Chondrocyte (in vitro differentiated cells): ENCODE measurements around the gene LRRD1. TPM values are rescaled to one million over a fixed set of nuclear protein-coding genes. Genes with fewer than 3 reads are reported as not detected.
"Not testable (repeated sequence)": the region's sequence is repeated elsewhere in the genome, so short reads cannot be mapped to it uniquely, and the experiment has no call there.

ENCODE experiments used
- DNase-seq: peaks from one replicate; pipeline ENCODE4 v3.0.0; 2021; ENCODE audit warnings: mixed read lengths, low spot score
- H3K27ac Mint-ChIP-seq: one replicate; pipeline ENCODE4 v1.8.0; 2021; ENCODE audit warnings: mild to moderate bottlenecking, moderate library complexity, mixed read lengths; ENCODE audit not compliant: unreplicated experiment
- H3K27me3 Mint-ChIP-seq: 2 replicates; pipeline ENCODE4 v1.8.0; 2021; ENCODE audit warnings: low read depth, mixed read lengths
- H3K36me3 Mint-ChIP-seq: 2 replicates; pipeline ENCODE4 v1.8.0; 2021; ENCODE audit warnings: low read depth, mixed read lengths
- H3K4me1 Mint-ChIP-seq: 2 replicates; pipeline ENCODE4 v1.8.0; 2021; ENCODE audit warnings: low read depth, mild to moderate bottlenecking, mixed read lengths
- H3K4me3 Mint-ChIP-seq: one replicate; pipeline ENCODE4 v1.8.0; 2021; ENCODE audit warnings: mild to moderate bottlenecking, moderate library complexity, mixed read lengths; ENCODE audit not compliant: unreplicated experiment
- H3K9me3 Mint-ChIP-seq: 2 replicates; pipeline ENCODE4 v1.8.0; 2021; ENCODE audit warnings: low read depth, mixed read lengths
- total RNA-seq: library from RNA; stranded (reverse); gene quantifications from 3 replicates; pipeline ENCODE4 v1.2.1, GENCODE V29; 2021
- TF ChIP-seq, protein P1 (sequence below): fragments of 200-600 bp; sonication (generic); IDR thresholded peaks from 2 replicates; pipeline ENCODE4 v1.5.0; 2021; ENCODE audit warnings: antibody characterized with exemption, mild to moderate bottlenecking, moderate library complexity

LRRD1 gene
- total RNA-seq, 1 donor from 2014 or later = 0.22 TPM

DNA sequence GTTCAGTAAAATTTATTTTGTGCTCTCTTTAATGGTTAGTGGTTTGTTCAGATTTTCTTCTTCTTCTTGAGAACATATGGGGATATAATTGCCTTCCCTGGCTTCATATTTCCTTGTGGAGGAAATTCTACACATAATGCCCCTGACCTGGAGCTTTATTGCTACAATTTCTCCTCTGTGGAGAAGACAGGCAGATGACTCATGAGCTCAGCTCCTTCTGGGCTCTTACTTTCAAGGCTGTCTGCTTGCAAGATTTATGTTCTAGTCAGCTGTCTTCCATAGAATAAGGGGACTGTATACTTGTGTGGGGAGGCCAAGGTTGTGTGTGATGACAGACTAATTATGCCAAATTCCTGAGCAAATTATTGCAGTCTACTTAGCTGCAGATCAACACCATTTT lies 1.6 kb downstream of the LRRD1 start:
- no peak overlapping the region for H3K27ac Mint-ChIP-seq
- H3K36me3 Mint-ChIP-seq = peaks cover 2% of the 10 kb centered on the region
- TF ChIP-seq, protein P1, sequence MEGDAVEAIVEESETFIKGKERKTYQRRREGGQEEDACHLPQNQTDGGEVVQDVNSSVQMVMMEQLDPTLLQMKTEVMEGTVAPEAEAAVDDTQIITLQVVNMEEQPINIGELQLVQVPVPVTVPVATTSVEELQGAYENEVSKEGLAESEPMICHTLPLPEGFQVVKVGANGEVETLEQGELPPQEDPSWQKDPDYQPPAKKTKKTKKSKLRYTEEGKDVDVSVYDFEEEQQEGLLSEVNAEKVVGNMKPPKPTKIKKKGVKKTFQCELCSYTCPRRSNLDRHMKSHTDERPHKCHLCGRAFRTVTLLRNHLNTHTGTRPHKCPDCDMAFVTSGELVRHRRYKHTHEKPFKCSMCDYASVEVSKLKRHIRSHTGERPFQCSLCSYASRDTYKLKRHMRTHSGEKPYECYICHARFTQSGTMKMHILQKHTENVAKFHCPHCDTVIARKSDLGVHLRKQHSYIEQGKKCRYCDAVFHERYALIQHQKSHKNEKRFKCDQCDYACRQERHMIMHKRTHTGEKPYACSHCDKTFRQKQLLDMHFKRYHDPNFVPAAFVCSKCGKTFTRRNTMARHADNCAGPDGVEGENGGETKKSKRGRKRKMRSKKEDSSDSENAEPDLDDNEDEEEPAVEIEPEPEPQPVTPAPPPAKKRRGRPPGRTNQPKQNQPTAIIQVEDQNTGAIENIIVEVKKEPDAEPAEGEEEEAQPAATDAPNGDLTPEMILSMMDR = no peak
- DNase-seq = no peak
- H3K4me1 Mint-ChIP-seq = peaks cover 14% of the 10 kb centered on the region
- H3K9me3 Mint-ChIP-seq = peaks cover 10% of the 10 kb centered on the region
- H3K27me3 Mint-ChIP-seq = no peaks in the 10 kb centered on the region
- no peak overlapping the region for H3K4me3 Mint-ChIP-seq

DNA sequence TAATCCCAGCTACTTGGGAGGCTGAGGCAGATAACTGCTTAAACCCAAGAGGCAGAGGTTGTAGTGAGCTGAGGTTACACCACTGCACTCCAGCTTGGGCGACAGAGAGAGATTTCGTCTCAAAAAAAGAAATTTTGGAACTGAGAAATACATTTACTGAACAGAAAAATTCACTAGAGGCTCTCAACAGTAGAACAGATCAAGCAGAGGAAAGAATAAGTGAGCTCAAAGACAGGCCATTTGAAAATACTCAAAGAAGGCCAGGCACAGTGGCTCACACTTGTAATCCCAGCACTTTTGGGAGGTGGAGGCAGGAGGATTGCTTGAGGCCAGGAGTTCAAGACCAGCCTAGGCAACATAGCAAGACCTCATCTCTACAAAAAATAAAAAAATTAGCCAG lies 9.4 kb downstream of the LRRD1 start:
- H3K4me3 Mint-ChIP-seq, H3K27ac Mint-ChIP-seq, H3K4me1 Mint-ChIP-seq, H3K36me3 Mint-ChIP-seq, H3K27me3 Mint-ChIP-seq, DNase-seq: not testable (repeated sequence)
- H3K9me3 Mint-ChIP-seq = peaks cover 13% of the 10 kb centered on the region

DNA sequence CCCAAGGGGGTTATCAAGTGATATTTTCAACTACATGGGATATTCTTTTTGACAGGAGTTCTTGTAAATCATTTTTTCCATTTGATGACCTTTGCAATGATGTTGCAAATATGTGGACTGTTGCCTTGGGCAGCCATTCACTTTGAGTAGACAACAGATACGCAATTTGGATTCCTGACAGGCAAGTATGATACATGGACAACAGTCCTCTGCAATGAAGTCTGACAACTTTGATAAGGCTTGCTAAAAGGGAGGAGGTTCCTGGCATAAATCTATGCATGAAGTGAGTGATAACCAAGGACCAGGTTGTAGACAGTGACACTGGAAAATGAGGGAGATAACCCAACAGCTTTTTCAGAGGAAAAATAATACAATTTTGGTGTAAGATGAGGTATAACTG lies 17.7 kb downstream of the LRRD1 start:
- DNase-seq = no peak
- no peak overlapping the region for H3K4me3 Mint-ChIP-seq
- TF ChIP-seq, protein P1 = no peak

DNA sequence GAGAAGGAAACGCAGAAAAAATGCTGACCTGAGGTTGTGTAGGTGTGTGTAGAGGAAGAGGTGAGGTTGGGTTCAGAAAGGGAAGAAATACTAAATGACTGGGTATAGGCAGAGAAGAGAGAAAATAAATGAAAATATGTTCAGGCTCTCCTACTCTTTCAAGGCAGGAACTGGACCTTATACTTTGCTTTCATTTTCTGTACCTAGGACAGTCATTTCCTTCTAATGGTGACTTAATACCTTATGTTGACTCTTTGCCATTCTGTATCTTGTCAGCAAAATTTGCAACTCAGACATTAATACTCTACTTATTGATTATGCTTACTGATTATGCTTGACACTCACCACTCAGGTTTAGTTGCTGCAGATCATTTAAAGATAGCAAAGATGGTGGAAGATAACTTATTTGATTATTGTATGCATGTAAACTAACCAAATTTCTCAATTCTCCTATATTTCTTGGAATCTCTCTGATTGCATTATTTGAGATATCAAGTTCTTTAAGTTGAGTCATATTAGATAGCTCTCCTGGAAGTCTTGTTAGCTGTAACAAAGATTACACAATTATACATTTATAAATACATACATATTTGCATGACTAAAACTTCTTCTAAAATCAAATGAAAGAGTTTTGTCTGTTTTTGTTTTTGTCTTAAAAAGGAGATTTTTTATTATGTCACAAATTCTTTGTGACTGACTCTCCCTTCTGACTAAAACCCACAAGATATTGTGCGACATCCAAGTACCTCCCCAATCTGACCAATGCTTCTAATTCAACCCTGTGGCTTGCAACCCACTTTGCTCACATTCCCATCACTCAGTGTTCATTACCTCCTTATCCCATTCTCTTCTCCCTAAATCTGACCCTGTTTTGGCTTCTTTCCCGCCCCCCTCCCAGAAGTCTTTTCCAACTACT lies 20.0 kb downstream of the LRRD1 start:
- TF ChIP-seq, protein P1 = no peak
- H3K9me3 Mint-ChIP-seq = no peaks in the 10 kb centered on the region
- DNase-seq = no peak
- H3K27ac Mint-ChIP-seq = peak overlapping the region; percentile 28
- peaks cover 4% of the 10 kb centered on the region for H3K36me3 Mint-ChIP-seq
- H3K4me1 Mint-ChIP-seq = peaks cover 3% of the 10 kb centered on the region
- peaks cover 4% of the 10 kb centered on the region for H3K27me3 Mint-ChIP-seq
- no peak overlapping the region for H3K4me3 Mint-ChIP-seq

More for the DNA sequence above, 17.7 kb downstream of the LRRD1 start:
- Mint-ChIP-seq H3K4me1 (peaks cover 3% of the 10 kb centered on the region), H3K27me3 (peaks cover 4% of the 10 kb centered on the region), H3K9me3 (no peaks in the 10 kb centered on the region), H3K27ac (no peak overlapping the region), H3K36me3 (peaks cover 4% of the 10 kb centered on the region)

DNA sequence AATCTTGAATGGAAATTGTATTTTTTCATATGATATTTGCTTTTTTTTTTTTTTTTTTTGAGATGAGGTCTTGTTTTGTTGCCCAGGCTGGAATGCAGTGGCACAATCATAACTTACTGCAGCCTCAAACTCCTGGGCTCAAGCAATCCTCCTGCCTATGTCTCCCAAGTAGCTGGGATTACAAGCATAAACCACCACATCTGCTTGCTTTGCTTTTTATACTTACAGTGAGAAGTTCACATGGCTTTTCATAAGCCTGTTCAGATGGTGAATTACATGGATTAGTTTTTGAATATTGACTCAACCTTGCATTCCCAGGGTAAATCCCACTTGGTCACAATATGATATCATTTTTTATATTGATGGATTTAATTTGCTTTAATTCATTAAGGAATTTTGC lies 22.0 kb downstream of the LRRD1 start:
- H3K27me3 Mint-ChIP-seq = peaks cover 2% of the 10 kb centered on the region
- H3K36me3 Mint-ChIP-seq = peaks cover 4% of the 10 kb centered on the region
- H3K4me1 Mint-ChIP-seq = peaks cover 3% of the 10 kb centered on the region
- no peak overlapping the region for H3K27ac Mint-ChIP-seq
- DNase-seq = no peak
- H3K4me3 Mint-ChIP-seq = no peak overlapping the region
- H3K9me3 Mint-ChIP-seq = no peaks in the 10 kb centered on the region
- TF ChIP-seq, protein P1 = no peak
